Erythroblast (primary cell): ENCODE results near the gene SCFD2.

ENCODE experiments used
- GATA1 ChIP-seq: IDR thresholded peaks from 2 replicates; pipeline ENCODE4 v1.6.1; 2011; ENCODE audit warnings: low read depth, mild to moderate bottlenecking, control low read depth, low read length, moderate library complexity
- POLR2A ChIP-seq: IDR thresholded peaks from 2 replicates; pipeline ENCODE4 v1.6.1; 2011; ENCODE audit warnings: mild to moderate bottlenecking, low read length

GRCh38 chr4:53039741-53040458 is 326.0 kb downstream of the SCFD2 start:
- TF ChIP-seq POLR2A (no peak), GATA1 (no peak)
